DMS 273 (cell line): ENCODE data around the gene MTIF2.
"Not testable (repeated sequence)": the region's sequence is repeated elsewhere in the genome, so short reads cannot be mapped to it uniquely, and the experiment has no call there.

Source experiments
- DNase-seq: peaks from one replicate; lab custom pipeline; 2025; ENCODE audit not compliant: unreplicated experiment; lab: John Stamatoyannopoulos, UW

MTIF2 gene

DNA sequence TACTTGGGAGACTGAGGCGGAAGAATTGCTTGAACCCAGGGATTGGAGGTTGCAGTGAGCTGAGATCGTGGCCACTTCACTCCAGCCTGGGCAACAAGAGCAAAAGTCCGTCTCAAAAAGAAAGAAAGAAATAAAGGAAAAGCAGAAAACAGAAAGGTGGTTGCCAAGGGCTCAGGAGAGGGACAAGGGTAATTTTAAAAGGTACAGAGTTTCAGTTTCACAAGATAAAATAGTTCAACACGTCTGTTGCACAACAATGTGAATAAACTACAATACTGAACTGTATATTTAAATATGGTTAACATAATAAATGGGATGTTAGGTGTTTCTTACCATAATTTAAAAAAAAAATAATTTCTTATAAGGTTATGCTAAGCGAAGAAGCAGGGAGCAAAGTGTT lies 23.6 kb downstream of the MTIF2 start:
- no peak for DNase-seq

DNA sequence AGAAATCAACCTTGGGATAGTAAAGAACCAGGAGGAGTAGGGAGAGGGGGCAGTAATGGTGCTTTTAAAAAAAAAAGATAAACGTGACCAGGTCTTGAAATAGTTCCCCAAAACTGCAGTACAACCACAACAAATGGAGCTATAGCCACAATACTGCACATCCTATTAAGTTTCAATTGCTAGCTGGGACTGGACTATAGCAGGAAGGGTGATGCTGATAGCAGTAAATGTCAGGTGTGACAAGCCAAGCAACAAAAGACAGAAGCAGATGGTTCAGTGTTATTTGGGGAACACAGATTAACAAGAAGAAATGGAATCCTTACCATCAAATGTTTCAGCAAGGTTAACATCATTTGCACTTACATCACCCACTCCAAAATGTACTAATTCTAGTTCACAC lies 26.4 kb downstream of the MTIF2 start:
- DNase-seq = no peak

- DNase-seq = not testable (repeated sequence)
These were observed 27.4 kb downstream of the MTIF2 start for GRCh38 chr2:55241582-55241981.

DNA sequence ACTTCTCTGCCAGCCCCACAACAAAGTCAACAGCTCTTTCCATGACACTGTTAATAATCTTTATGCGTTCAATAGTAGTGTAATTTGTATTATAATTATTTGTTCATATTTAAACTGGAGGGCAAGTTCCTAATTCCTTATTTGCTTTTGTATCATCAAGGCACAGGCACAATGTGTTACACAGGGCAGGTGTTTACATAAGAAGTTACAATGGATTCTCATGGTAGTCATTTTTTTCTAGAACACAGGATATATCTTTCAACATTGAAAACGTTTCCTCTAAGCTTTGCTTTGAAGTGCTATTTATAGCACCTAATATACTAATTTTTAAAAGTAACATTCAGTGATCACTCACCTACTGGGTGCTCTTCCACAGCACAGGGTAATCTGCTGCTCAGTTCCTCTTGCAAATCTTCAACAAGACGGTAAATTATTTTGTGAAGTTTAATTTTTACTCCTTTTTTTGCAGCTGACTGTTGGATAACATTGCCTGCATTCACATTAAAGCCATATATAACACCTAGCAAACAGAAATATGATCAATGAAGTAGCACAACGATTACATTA lies 29.3 kb downstream of the MTIF2 start:
- DNase-seq = no peak

GRCh38 chr2:55236992-55237543 lies 32.0 kb downstream of the MTIF2 start:
- DNase-seq = peak; percentile 60

DNA sequence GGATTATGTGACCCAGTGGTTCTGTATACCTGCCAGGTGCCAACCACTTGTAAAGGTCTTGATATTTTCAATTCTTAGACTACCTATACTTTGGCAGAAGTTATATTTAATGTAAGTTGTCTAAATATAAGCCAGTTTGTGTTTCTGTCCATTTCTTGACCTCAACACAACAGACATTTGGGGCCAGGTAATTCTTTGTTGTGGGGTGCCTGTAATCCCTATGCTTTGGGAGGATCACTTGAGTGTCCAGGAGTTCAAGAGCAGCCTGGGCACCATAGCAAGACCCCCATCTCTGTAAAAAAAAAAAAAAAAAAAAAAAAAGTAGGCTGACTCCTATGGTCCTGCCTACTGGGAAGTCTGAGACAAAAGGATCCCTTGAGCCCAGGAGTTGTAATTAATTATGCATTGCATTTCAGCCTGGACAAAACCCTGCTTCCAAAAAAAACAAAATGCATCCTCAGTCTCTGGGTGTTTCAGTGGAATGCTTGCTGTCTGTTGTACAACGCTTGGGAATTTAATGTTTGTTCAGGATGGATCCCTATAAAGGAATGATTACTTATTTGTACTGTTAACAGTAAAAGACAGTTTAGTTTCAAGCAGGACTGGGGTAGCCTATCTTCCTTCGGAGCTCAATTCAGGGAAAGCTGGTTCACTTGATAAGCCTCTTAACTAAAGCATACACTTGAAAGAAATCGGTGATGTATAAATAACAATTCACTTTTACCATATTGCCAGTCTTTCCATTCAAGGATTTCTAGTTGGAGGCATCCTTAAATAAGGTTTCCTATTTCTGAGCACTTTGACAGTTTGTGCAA lies 33.1 kb downstream of the MTIF2 start:
- DNase-seq = peak; percentile 35

DNA sequence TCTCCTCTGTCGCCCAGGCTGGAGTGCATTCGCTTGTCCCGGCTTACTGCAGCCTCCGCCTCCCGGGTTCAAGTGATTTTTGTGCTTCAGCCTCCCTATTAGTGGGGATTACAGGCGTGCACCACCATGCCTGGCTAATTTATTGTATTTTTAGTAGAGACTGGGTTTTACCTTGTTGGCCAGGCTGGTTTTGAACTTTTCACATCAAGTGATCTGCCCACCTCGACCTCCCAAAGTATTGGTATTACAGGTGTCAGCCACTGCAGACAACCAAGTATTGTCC lies 35.4 kb downstream of the MTIF2 start:
- DNase-seq = no peak

GRCh38 chr2:55232863-55233657 lies 36.0 kb downstream of the MTIF2 start:
- peak; percentile 55 for DNase-seq

DNA sequence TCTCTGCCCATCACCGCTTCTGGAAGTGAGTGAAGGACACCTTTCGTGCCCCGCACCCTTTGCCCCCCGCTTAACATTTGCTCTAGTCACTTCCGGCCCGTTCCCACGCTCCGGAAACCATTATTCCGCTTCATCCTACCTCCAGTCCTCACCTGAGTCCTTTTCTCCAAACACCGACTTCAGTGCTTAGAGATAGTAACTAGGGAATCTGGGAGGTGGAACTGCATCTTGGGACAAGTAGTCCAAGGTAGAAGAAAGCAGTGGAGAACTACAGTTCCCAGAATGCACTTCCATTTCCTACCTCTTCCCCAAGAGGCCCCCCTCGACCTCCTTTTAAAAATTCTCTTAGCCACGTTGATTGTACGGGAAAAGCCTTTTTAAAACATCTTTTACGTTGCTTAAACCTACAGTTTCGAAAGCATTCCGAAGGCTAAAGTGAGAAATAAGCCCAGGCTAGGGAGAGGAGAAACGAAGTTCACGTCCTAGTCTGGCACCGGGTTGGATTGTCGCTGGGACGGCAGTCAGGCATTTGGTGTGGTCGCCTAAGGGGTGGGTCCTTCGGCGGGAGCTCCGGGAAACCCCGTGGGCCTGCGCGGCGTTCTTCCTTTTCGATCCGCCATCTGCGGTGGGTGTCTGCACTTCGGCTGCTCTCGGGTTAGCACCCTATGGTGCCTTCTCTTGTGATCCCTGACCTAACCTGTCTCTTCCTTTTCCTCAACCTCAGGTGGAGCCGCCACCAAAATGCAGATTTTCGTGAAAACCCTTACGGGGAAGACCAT lies 36.8 kb downstream of the MTIF2 start, which contains the start of the genes CLHC1 and RPS27A:
CLHC1 (minus strand) TSS at position 210 of the 779 bp plus-strand sequence. CDS start 9,882 bp downstream, outside the sequence.
RPS27A (plus strand) TSS at position 605 of the 779 bp plus-strand sequence; CDS start at position 742, 137 bp downstream.
- peak; percentile 96 for DNase-seq

DNA sequence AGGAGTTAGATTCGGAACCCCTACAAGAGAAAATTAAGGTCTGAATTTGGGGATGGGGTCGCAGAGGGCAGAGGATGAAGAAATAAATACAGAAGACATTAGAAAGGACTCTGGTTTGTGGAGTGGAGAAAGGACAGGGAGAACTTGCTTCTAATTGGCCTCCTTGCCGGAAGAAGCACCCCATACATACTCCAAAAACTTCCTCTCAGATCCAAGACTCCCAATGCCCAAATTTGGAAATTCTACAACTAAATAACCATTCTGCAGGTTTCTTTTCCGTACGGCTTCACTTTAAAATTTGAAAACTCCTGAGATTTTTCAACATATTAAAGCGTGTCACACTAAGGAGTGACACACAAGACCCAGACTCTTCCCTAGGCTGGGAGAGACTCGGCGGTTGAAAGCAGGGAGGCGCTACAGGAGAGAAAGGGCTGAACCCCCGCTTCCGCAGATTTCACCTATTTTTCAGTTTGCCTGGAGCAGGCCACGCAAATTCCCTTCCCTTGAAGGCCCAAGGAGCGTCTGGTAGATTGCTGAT lies 37.4 kb downstream of the MTIF2 start:
- peak; percentile 75 for DNase-seq

DNA sequence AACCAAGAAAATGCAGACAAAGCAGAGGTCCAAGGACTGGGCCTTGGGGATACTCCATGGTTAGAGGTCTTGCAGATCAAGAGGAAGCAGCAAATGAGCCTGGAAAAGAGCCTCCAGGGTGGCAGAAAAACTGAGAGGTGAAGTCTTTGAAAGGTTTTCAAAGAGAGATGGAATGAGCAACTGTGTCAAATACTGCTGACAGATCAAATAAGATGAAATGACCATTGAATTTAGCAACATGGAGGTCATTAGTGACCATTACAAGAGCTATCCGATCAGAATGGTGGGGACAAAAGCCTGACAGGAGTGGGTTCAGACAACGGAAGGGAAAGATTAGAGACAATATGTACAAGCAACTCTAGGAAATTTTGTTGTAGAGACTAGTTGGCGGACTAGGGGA lies 38.5 kb downstream of the MTIF2 start:
- no peak for DNase-seq

DNA sequence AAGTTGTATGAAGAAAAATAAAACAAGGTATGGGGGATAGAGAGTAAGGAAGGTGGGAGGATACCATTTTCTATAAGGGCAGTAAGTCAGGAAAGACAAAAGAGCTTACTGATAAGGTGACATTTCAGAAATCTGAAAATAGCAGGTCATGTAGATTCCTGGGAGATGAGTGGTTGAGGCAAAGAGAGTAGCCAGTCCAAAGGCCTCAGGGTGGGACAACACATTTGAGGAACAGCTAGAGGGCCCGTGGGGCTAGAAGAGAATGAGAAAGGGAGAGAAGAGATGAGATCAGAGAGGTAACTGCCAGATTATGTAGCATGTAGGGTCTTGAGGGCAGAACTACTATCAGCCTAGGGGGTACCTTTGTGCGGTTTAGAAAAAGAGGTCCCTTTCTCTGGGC lies 39.8 kb downstream of the MTIF2 start:
- DNase-seq = no peak

DNA sequence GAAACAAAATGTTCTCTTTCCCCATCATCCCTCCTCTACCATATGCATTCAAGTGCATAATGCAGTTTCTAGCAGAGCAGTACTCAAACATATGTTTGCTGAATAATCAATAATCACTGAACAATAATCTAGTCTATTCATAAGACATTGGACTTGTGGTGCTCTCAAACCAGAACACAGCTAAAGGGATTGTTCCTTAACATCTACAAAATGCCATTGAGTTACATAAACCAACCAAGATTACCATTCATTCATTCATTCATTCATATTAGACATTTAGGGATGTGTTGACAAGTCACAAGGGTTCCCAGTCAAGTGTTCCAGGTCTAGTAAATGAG lies 40.8 kb downstream of the MTIF2 start:
- DNase-seq = no peak

DNA sequence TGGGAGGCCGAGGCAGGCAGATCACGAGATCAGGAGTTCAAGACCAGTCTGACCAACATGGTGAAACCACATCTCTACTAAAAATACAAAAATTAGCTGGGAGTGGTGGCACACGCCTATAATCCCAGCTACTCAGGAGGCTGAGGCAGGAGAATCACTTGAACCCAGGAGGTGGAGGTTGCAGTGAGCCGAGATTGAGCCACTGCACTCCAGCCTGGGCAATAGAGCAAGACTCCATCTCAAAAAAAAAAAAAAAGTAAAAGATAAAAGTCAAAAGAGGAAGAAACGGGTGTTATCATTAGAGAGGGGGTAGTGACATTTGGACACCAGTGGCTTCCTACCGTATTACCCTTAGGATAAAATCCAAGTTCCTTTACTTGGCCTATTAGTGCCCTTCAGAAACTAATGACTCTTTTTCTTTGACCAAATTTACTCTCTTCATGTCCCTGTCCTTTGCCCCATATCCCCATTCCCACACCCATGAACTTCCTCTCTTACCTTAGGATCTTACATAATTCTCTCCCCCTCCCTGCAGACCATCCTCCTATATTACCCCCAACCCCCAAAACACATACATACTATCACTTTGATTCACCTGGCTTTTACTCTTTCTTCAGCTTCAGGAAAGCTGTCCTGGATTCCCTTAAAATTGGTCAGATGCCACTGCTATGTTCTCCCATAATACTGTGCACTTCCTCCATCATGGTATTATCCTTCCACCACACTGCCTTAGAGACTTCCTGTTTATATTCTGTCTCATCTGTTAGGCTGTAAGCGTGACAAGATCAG lies 41.4 kb downstream of the MTIF2 start:
- DNase-seq = not testable (repeated sequence)

DNA sequence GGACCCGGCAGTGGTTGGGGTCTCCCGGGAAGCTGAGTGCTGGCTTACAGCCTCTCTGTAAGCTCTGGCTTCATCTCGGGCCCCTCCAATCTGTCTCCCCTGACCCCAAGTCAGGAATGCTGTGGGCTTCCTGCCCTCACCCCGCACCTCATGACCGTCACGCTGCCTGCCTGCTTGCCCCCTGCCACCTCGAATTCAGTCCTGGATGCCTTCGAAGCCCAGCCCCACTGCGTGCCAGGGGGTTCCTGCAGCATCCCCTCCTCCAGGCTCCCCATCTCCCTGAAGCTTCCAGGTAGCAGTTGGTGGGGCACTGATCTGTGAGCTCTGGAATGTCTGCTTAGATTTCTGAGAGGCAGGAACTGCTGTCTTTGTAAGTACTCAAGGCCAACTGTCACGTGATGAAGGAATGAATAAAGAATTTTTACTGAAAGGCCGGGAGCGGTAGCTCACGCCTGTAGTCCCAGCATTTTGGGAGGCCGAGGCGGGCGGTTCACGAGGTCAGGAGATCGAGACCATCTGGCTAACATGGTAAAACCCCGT lies 43.5 kb downstream of the MTIF2 start:
- peak; percentile 47 for DNase-seq

DNA sequence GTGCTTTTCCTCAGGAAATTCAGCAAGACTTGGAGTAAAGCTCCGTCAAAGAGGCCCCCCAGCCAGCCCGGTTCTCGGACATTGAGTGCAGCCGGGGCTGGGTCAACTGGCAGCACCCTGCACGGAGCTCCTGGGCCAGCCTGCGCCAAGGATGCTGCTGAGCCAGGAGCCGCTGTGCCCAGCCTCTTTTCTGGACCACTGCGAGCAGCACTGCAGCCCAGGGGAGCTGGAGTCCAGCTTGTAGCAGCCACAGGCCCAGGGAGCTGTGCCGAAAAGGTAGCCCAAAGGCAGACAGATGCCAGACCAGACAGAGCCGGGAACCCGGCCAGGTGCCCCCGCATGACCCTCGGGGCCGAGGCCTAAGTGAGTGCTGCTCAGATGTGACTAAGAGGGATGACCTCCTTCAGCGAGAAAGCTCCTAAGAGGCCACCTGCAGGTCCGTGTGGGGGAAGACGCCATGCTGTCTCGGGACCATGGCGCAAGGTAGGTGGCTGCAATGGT lies 44.2 kb downstream of the MTIF2 start:
- peak; percentile 85 for DNase-seq

- peak; percentile 66 for DNase-seq
These were observed 44.9 kb downstream of the MTIF2 start for GRCh38 chr2:55223958-55224760.

GRCh38 chr2:55213822-55214221 lies 55.2 kb downstream of the MTIF2 start:
- DNase-seq = no peak

GRCh38 chr2:55204950-55205349 lies 64.1 kb downstream of the MTIF2 start:
- DNase-seq = no peak
